HG02678 (cell line): ENCODE results near the gene RAB40C.

ENCODE experiments used
- ATAC-seq: cut with Tn5 transposase; IDR thresholded peaks from one replicate; pipeline ENCODE4 v1.9.1; 2021; ENCODE audit warnings: mild to moderate bottlenecking, moderate library complexity; ENCODE audit not compliant: unreplicated experiment

RAB40C gene

DNA sequence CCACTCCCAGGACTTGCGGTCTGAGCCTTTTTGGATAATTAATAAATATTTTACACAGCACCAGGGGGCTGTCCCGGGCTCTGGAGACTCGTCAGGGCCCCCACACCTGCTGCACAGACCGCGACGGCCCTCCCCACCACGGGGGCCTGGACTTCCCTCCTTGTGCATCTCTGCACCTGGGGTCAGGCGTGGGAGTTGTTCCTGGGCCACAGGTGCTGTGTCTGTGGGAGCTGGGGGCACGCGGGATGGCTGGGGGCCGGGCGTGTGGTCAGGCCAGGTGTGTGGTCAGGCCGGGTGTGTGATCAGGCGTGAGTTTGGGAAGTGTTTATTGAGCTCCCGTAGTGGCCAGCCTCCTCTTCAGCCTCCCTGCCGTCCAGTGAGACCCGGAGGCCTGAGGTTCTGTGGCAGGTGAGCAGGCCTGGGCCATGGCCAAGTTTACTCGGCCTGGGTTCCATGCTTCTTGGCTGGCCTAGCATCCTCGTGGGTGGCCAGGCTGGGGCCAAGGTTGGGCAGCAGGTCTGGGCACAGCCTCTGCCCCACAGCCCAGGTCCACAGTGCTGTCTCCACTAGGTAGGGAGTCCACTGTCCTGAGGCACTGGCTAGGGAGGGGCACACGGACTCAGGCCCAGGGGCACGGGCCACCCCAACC, 88.5 kb downstream of the RAB40C start:
- ATAC-seq: no peak
